ENCODE measurements around the gene KCNN4. TPM values are rescaled to one million over a fixed set of nuclear protein-coding genes. Genes with fewer than 3 reads are reported as not detected.

KCNN4 gene
- total RNA-seq, 1 experiment from 2014 or later = 2.1 TPM

DNA sequence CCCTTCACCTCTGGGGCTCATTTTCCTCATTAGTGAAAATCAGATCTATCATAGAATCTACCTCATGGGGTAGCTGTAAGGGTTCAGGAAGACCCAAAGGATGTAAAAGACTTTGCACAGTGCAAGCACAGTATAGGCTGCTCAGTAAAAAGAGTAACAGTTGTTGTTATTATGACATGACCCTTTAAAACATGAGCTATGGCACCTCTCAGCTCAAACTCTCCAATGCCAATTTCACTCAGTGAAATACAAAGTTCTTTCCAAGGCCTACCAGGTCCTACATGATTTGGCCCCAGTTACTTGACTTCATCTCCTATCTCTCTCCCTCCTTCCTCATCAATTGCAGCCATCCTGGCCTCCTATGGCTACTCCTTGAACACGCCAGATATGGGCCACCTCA, 30.9 kb downstream of the KCNN4 start:
- no peak for DNase-seq (ENCODE audit: low read depth)

GRCh38 chr19:43749152-43749551, 31.6 kb downstream of the KCNN4 start:
- no peak for DNase-seq (ENCODE audit: low read depth)

DNA sequence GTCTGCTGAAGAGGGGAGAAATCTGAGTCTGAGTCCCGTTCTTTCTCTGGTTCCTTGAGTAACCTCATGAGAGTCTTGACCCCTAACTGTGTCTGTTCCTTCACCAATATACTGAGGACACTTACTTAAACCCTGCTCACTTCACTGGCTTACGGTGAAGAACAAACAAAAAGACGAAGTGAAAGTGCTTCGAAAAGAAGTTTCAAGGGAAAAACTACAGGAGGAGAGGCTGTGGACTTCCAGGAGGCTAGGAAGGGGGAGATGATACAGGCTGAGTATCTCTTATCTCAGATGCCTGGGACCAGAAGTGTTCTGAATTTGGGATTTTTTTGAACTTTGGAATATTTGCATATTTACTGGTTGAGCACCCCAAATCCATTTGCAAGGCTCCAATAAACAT, 32.1 kb downstream of the KCNN4 start:
- DNase-seq (ENCODE audit: low read depth) = no peak

DNA sequence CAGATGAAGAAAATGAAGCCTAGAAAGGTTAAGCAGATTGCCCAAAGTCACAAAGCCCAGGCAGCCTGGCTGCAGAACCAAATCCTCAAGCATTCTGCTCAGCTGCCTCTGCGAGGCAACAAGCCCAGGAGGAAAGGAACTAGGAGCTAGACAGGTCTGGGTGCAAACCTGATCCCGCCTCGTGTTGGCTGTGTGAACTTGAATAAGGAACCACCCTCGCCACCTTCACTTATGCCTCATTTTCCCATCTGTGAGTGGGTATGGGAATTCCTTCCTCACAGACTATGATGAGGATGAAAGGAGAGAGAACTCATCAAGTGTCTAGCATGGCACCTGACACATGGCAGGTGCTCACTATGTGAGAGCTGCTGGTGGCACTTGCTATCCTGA, 32.6 kb downstream of the KCNN4 start:
- DNase-seq (ENCODE audit: low read depth) = no peak

GRCh38 chr19:43747557-43748204, 33.1 kb downstream of the KCNN4 start:
- no peak for DNase-seq (ENCODE audit: low read depth)

DNA sequence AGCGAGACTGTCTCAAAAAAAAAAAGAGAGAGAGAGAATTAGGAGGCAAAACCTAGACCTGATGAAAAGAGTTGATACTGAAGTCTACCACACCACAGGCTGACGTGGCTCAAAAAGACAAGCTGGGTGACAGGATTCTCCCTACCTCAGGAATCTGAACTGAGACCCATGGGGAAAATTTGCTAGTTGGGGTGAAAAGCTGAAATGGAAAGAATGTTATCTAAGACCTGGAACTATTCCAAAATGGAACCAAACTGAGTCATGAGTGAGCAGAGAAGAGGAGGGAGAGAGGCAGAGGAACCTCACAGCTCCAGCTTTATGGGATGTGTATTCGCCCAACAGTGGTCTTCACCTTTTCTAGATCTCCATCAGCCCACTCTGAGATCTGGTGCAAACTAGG, 37.7 kb downstream of the KCNN4 start:
- DNase-seq (ENCODE audit: low read depth) = no peak

DNA sequence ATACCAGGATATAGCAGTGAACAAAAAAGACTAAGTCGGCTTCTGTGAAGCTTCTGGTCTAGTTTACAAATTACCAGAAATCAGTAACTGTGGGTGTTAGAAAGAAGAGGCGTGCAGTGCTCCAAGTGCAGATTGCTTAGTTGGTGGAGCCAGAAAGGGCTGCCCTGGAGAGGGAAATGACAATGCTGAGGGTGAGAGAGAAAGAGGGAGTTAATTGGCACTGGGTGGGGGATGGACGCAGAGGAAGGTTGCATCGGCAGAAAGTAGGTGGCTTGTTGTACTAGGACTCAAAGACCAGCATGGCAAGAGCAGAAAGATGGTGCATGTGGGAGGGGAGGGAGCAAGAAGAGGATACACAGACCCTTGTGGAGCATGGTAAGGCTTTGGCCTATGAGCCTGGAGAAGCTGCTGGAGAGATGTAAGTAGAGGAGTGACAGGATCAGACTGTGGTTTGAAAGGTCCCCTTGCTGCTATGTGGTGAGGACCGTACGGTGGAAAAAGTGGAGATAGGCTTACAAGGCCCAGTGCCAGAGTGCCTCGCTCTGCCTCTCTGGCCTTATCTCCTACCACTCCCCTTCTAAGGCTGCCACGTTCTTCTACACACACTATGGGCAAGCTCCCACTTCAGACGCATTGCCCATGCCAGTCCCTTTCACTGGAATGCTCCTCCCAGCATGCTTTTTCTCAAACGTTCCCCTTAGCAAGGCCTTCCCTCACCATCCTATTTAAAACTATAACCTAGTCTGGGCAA, 39.5 kb downstream of the KCNN4 start:
- no peak for DNase-seq (ENCODE audit: low read depth)

GRCh38 chr19:43739439-43740235, 41.1 kb downstream of the KCNN4 start:
- no peak for DNase-seq (ENCODE audit: low read depth)

GRCh38 chr19:43738780-43739211, 42.0 kb downstream of the KCNN4 start:
- no peak for DNase-seq (ENCODE audit: low read depth)

- no peak for DNase-seq (ENCODE audit: low read depth)
Measured at GRCh38 chr19:43735957-43736356, 44.8 kb downstream of the KCNN4 start.

- no peak for DNase-seq (ENCODE audit: low read depth)
Measured at GRCh38 chr19:43735013-43735412, 45.8 kb downstream of the KCNN4 start.

- DNase-seq (ENCODE audit: low read depth) = peak; percentile 67
Measured at GRCh38 chr19:43731846-43732245, 48.9 kb downstream of the KCNN4 start.

DNA sequence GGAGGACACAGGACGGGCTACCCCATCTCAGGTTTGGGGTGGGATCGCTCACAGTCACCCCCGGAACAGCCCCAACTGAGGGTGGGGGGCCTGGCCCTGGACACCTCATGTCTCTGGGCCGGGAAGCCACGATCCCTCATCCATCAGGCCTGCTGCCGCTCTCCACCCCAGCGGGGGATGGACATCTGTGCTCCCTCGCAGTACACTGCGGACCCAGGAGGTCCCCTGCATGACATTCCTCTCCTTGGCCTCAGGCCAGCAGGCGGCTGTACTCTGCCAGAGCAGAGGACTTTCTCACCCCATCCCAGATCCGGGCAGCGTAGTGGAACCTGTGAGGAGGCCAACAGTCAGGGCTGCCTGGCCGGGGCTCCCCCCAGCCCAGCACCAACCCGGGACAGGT, 49.4 kb downstream of the KCNN4 start:
- no peak for DNase-seq (ENCODE audit: low read depth)

- no peak for DNase-seq (ENCODE audit: low read depth)
Measured at GRCh38 chr19:43729919-43730318, 50.9 kb downstream of the KCNN4 start.

DNA sequence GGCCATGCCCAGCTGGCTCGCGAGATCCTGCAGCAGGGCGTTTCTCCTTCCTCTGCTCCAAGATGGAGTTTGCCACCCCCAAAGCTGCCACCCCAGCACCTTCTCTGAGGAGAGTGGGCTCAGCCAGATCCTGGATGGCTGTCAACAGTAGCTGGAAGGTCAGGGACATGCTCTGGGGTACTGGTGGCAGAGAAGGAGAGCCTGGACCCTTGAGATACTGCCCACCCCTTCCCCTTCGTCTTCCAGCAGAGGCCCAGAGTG, 53.2 kb downstream of the KCNN4 start:
- DNase-seq (ENCODE audit: low read depth) = no peak

- no peak for DNase-seq (ENCODE audit: low read depth)
Measured at GRCh38 chr19:43726736-43727592, 53.8 kb downstream of the KCNN4 start.

GRCh38 chr19:43725468-43725867, 55.3 kb downstream of the KCNN4 start:
- DNase-seq (ENCODE audit: low read depth) = no peak

DNA sequence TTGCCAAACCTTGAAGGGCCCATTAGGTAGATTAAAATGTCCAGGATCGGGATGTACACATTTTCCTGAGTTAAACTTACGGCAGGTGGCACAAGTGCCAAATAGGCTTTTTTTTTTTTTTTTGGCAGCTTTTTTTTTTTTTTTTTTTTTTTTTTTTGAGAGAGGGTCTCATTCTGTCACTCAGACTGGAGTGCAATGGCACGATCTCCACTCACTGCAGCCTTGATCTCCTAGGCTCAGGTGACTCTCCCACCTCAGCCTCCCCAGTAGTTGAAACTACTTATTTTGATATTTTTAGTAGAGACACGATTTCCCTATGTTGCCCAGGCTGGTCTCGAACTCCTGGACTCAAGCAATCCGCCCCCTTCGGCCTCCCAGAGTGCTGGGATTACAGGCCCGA, 55.9 kb downstream of the KCNN4 start:
- DNase-seq (ENCODE audit: low read depth) = no peak

GRCh38 chr19:43723588-43723987, 57.2 kb downstream of the KCNN4 start:
- DNase-seq (ENCODE audit: low read depth) = no peak

- no peak for DNase-seq (ENCODE audit: low read depth)
Measured at GRCh38 chr19:43721469-43722048, 59.2 kb downstream of the KCNN4 start.

DNA sequence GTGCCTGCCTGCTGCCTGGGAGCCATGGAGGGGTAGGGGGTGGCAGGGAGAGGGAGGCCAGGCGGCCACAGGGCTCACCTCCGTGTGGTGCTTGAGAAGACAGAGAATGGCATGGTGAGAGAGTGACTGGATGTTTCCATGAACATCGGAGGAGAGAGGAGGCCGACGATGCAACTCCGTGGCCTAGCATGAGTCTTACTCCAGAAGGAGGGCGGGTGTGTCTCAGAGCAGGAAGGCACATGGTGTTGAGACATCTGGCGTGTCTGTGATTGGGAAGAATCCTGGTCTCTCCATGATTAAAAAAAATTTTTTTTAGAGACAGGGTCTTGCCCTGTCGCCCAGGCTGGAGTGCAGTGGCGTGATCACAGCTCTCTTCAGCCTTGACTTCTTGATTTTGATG, 59.8 kb downstream of the KCNN4 start:
- no peak for DNase-seq (ENCODE audit: low read depth)

- DNase-seq (ENCODE audit: low read depth) = no peak
Measured at GRCh38 chr19:43719918-43720317, 60.9 kb downstream of the KCNN4 start.
